Activated CD8-positive, alpha-beta T cell treated with anti-CD3 and anti-CD28 coated beads for 36 hours (primary cell): ENCODE results near the gene USH1G. TPM values are rescaled to one million over a fixed set of nuclear protein-coding genes. Genes with fewer than 3 reads are reported as not detected.

Source experiments
- ATAC-seq: fragments of 200-7000 bp; cut with Tn5 transposase; one replicate; pipeline ENCODE4 v1.10.0; 2021; ENCODE audit warnings: mild to moderate bottlenecking, moderate library complexity
- CTCF ChIA-PET: fragments of 350-600 bp; sonication (Branson Sonifier 250); formaldehyde crosslinking; loops from one replicate; lab custom pipeline; 2021; ENCODE audit warnings: antibody characterized with exemption; lab: Charles Lee
- POLR2A ChIA-PET: fragments of 350-600 bp; sonication (Branson Sonifier 250); formaldehyde crosslinking; loops from one replicate; lab custom pipeline; 2021; ENCODE audit warnings: antibody characterized with exemption; lab: Charles Lee
- DNase-seq: peaks from one replicate; pipeline ENCODE4 v3.0.0-alpha.2; 2020
- H3K27ac Mint-ChIP-seq: one replicate; pipeline ENCODE4 v1.8.0; 2021; ENCODE audit warnings: mild to moderate bottlenecking, mixed read lengths
- H3K27me3 Mint-ChIP-seq: one replicate; pipeline ENCODE4 v1.8.0; 2021; ENCODE audit warnings: mixed read lengths
- H3K36me3 Mint-ChIP-seq: one replicate; pipeline ENCODE4 v1.8.0; 2021; ENCODE audit warnings: low read depth, mixed read lengths
- H3K4me1 Mint-ChIP-seq: one replicate; pipeline ENCODE4 v1.8.0; 2021; ENCODE audit warnings: low read depth, mixed read lengths
- H3K4me3 Mint-ChIP-seq: one replicate; pipeline ENCODE4 v1.8.0; 2021; ENCODE audit warnings: mild to moderate bottlenecking, moderate library complexity, mixed read lengths
- H3K9me3 Mint-ChIP-seq: one replicate; pipeline ENCODE4 v1.8.0; 2021; ENCODE audit warnings: mixed read lengths
- CTCF ChIP-seq: fragments of 200-600 bp; IDR thresholded peaks from one replicate; pipeline ENCODE4 v1.8.0; 2022; ENCODE audit warnings: antibody characterized with exemption, mild to moderate bottlenecking
- intact Hi-C: fragments of 100-400 bp; cut with micrococcal nuclease; formaldehyde crosslinking; loops from one replicate; pipeline ENCODE4 v1.10.0; 2022
- total RNA-seq, 2 experiments: library from RNA; stranded (reverse); gene quantifications; one replicate each; pipeline ENCODE4 v1.2.3, GENCODE V29; 2021

USH1G gene
- total RNA-seq, 2 experiments from 2014 or later, result not detected

DNA sequence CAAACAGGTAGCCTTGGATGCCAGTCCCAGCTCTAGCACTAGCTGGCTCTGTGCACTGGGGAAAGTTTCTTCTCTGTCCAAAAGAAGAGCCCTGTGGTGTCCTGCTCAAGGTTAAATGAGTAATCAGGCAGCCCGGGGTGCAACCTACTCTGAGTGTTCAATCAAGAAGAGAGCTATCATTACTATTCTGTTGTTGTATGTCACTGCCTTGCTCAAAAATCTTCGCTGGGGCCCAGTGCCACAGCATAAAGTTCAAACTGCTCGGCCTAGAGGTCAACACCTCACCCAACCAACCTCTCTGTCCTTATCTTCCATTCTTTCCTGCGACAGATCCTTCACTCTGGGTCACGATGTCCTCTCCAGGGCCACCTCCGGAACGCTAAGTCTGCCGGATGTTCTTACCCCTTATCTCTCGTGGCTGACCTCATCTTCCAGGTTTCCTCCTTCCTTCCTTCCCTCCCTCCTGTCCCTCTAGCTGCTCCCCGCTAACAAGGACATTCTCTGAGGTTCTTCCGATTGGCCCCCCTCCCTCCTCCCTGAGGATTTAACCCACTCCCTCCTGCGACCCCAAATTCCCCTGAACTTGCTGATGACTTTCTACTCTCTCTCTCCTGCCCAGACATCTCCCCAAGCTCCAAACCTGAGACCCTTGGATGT is 54.7 kb downstream of the USH1G start:
- no peak for TF ChIP-seq CTCF
- Mint-ChIP-seq H3K9me3 (no peaks in the 10 kb centered on the region), H3K27ac (no peak overlapping the region), H3K4me1 (peaks cover 10% of the 10 kb centered on the region), H3K36me3 (no peaks in the 10 kb centered on the region), H3K4me3 (no peak overlapping the region), H3K27me3 (no peaks in the 10 kb centered on the region)
- ChIA-PET POLR2A (interaction anchor here (0.9 to 1.0 kb wide), 2 partner anchors 9 to 36 kb away, joined by 3 read pairs; partner anchors contain the start of gene GRIN2C), CTCF (interaction anchor here (1.3 to 1.6 kb wide), 2 partner anchors 77 to 211 kb away, joined by 4 to 7 read pairs; no protein-coding TSS in a partner anchor)
- DNase-seq (no peak), ATAC-seq (no peak)
- intact Hi-C loops, result no loop called here

DNA sequence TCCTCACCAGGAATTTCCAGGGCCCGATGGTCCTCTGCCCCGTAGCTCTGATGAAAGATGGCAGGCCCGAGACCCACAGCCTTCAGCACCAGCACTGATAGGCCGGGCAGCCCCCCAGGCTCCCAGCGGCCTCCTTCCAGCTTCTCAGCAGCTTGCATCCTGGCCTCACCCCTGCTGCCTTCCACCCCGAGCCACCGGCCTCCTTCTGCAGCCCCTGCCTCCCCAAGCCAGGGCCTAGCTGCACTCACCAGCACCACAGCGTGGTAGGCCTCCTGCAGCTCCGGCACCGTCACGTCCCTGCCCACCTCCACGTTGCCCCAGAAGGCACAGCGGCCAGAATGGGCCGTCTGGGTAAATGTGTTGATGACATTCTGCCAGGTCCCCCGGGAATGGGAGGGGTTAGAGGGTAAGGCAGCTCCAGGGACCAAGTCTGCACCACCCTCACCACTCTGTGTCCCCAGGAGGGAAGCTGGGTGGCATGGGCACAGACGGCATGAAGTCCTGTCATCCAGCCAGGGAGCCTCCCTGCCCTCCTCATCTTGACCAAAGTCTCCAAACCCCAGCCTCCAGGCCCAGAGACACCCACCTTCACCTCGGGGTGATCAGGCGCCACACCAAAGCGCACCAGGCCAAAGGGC is 56.7 kb downstream of the USH1G start:
- Mint-ChIP-seq H3K9me3 (no peaks in the 10 kb centered on the region), H3K4me3 (no peak overlapping the region), H3K4me1 (peaks cover 11% of the 10 kb centered on the region), H3K27ac (no peak overlapping the region), H3K36me3 (no peaks in the 10 kb centered on the region), H3K27me3 (peaks cover 8% of the 10 kb centered on the region)
- DNase-seq, result no peak
- POLR2A ChIA-PET, result interaction anchor here (0.9 to 1.5 kb wide), 3 partner anchors 14 to 115 kb away, joined by 3 read pairs; no protein-coding TSS in a partner anchor
- intact Hi-C loops, result no loop called here
- TF ChIP-seq CTCF, result no peak
- CTCF ChIA-PET, result interaction anchor here (0.8 to 14.6 kb wide), 13 partner anchors 9 to 422 kb away, joined by 3 to 247 read pairs (median 7); partner anchors contain the start of genes FDXR and RAB37
- no peak for ATAC-seq

Other genes starting within 250 kb of the USH1G start
- not detected for gene CD300LF, start 210.3 kb downstream of the USH1G start, total RNA-seq
- 1 to 10 TPM; 6.6 to 6.7 TPM for gene RAB37, start 186.0 kb downstream of the USH1G start, total RNA-seq
- gene NHERF1, start 174.6 kb downstream of the USH1G start, total RNA-seq, result 100 to 1,000 TPM; 143 to 150 TPM
- 10 to 100 TPM; 35.5 to 42.4 TPM for gene NAT9, start 146.9 kb downstream of the USH1G start, total RNA-seq
- gene GRIN2C, start 63.4 kb downstream of the USH1G start, total RNA-seq, result not detected
- 10 to 100 TPM; 20.0 to 24.3 TPM for gene FDXR, start 50.3 kb downstream of the USH1G start, total RNA-seq
- not detected for gene FADS6, start 29.6 kb downstream of the USH1G start, total RNA-seq
- gene OTOP2, start 1.0 kb upstream of the USH1G start, total RNA-seq, result not detected
- gene OTOP3, start 12.6 kb upstream of the USH1G start, total RNA-seq, result not detected
- gene HID1, start 49.5 kb upstream of the USH1G start, total RNA-seq, result 1 to 10 TPM; 1.4 to 1.7 TPM
- gene CDR2L, start 64.4 kb upstream of the USH1G start, total RNA-seq, result under 1 TPM; 0.59 to 0.94 TPM
- 10 to 100 TPM; 53.6 to 62.4 TPM for gene MRPL58, start 89.4 kb upstream of the USH1G start, total RNA-seq
- gene ATP5PD, start 123.7 kb upstream of the USH1G start, total RNA-seq, result 100 to 1,000 TPM; 177 to 183 TPM
- gene KCTD2, start 124.0 kb upstream of the USH1G start, total RNA-seq, result 10 to 100 TPM; 10.5 to 11.4 TPM
- 1 to 10 TPM; 2.0 to 2.8 TPM for gene SLC16A5, start 164.7 kb upstream of the USH1G start, total RNA-seq
- 1 to 10 TPM; 5.4 TPM for gene ARMC7, start 186.7 kb upstream of the USH1G start, total RNA-seq
- 10 to 100 TPM; 66.1 to 68.1 TPM for gene NT5C, start 208.5 kb upstream of the USH1G start, total RNA-seq
- gene JPT1, start 231.3 kb upstream of the USH1G start, total RNA-seq, result 100 to 1,000 TPM; 203 to 208 TPM